Suprapubic skin (tissue), 4 donors: ENCODE results near the gene MAP4K3. TPM values are rescaled to one million over a fixed set of nuclear protein-coding genes. Genes with fewer than 3 reads are reported as not detected.

Experiments used
- DNase-seq, 2 donors: peaks; one replicate each; pipeline ENCODE4 v3.0.0-alpha.2; 2019; ENCODE audit warnings: low spot score in 2 of 2
- H3K27ac ChIP-seq: fragments of 200-600 bp; sonication (generic); one replicate; pipeline ENCODE4 v1.5.1; 2019
- H3K27me3 ChIP-seq: fragments of 200-600 bp; sonication (generic); one replicate; pipeline ENCODE4 v1.5.1; 2019
- H3K36me3 ChIP-seq: fragments of 200-600 bp; sonication (generic); one replicate; pipeline ENCODE4 v1.5.1; 2019
- H3K4me1 ChIP-seq: fragments of 200-600 bp; sonication (generic); one replicate; pipeline ENCODE4 v1.5.1; 2019
- H3K4me3 ChIP-seq: fragments of 200-600 bp; sonication (generic); one replicate; pipeline ENCODE4 v1.5.1; 2019; ENCODE audit warnings: mild to moderate bottlenecking
- H3K9me3 ChIP-seq: fragments of 200-600 bp; sonication (generic); one replicate; pipeline ENCODE4 v1.5.1; 2019
- EP300 ChIP-seq: sonication (generic); formaldehyde crosslinking; IDR thresholded peaks from one replicate; pipeline ENCODE4 v1.6.1; 2017; ENCODE audit warnings: antibody characterized with exemption
- POLR2A ChIP-seq, 2 donors: fragments of 450-650 bp; IDR thresholded peaks; one replicate each; pipeline ENCODE4 v1.6.1; 2017; ENCODE audit warnings: antibody characterized with exemption in 2 of 2, mild to moderate bottlenecking in 2 of 2, moderate library complexity in 2 of 2
- POLR2AphosphoS5 ChIP-seq, 3 donors: sonication (generic); formaldehyde crosslinking; IDR thresholded peaks; one replicate each; pipeline ENCODE4 v1.6.1; 2017; ENCODE audit warnings: antibody characterized with exemption in 3 of 3
- WGBS: methylation state at CpG from one replicate; pipeline ENCODE4 v1.1.5; 2018; 5-methylcytosine and 5-hydroxymethylcytosine counted together
- total RNA-seq, 4 donors: library from RNA; depleted of rRNA; stranded (reverse); fragments of >200 nt; gene quantifications; one replicate each; pipeline ENCODE4 v1.1.0, GENCODE V29; 2016
- TF ChIP-seq, protein P1 (sequence below), 2 donors: fragments of 200-600 bp in 1 of 2; fragments of 450-650 bp in 1 of 2; sonication (generic) in 1 of 2; IDR thresholded peaks; one replicate each; pipeline ENCODE4 v1.5.1; 2016 to 2019; ENCODE audit warnings: antibody characterized with exemption in 2 of 2, mild to moderate bottlenecking in 1 of 2, moderate library complexity in 1 of 2

MAP4K3 gene
- total RNA-seq, 4 donors from 2014 or later: 26.3 to 59.9 (median 37.8) TPM

DNA sequence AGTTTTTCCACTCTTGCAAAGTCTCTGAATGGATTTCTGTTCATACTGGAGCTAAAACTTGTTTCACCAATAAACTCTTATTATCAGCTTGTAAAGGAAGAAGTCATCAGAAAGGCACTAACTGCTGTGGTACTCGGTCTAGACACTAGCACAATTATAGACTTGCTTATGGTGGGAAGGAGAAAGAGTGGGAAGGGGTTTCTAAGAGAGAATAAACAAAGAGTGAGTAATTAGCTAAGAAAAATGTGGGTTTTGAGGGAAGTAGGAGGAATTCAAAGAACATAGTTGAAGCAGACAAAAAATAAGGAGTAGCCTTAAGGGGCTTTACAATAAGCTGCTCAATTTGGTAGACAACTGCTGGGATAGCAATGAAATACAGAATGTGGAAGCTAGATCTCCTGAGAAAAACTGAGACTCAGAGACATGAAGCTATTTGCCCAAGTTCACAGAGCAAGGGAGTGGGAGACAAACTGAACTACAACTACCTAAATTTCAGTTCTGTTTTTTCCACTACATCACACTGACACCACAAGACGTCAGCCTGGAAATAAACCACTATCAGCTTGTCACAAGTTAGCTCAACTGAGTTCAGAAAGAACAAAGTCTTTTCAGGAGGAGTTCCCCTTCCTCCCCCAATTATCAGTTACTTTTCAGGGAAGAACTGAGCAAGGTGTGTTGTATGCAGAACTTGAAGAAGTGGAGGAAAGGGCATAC lies 59.7 kb downstream of the MAP4K3 start:
- DNase-seq: no peak
- 60% methylated on average over 2 of the region's 2 CpGs for WGBS
- Histone ChIP-seq H3K4me1 (peaks cover 22% of the 10 kb centered on the region), H3K27ac (no peak overlapping the region), H3K9me3 (no peaks in the 10 kb centered on the region), H3K36me3 (peaks cover 12% of the 10 kb centered on the region), H3K27me3 (no peaks in the 10 kb centered on the region), H3K4me3 (no peak overlapping the region)
- no peak for TF ChIP-seq POLR2AphosphoS5 (IDR thresholded peaks at IDR 0.05)
- TF ChIP-seq EP300: no peak
- TF ChIP-seq POLR2A (IDR thresholded peaks at IDR 0.05): no peak
- TF ChIP-seq, protein P1, sequence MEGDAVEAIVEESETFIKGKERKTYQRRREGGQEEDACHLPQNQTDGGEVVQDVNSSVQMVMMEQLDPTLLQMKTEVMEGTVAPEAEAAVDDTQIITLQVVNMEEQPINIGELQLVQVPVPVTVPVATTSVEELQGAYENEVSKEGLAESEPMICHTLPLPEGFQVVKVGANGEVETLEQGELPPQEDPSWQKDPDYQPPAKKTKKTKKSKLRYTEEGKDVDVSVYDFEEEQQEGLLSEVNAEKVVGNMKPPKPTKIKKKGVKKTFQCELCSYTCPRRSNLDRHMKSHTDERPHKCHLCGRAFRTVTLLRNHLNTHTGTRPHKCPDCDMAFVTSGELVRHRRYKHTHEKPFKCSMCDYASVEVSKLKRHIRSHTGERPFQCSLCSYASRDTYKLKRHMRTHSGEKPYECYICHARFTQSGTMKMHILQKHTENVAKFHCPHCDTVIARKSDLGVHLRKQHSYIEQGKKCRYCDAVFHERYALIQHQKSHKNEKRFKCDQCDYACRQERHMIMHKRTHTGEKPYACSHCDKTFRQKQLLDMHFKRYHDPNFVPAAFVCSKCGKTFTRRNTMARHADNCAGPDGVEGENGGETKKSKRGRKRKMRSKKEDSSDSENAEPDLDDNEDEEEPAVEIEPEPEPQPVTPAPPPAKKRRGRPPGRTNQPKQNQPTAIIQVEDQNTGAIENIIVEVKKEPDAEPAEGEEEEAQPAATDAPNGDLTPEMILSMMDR (IDR thresholded peaks at IDR 0.05): no peak

DNA sequence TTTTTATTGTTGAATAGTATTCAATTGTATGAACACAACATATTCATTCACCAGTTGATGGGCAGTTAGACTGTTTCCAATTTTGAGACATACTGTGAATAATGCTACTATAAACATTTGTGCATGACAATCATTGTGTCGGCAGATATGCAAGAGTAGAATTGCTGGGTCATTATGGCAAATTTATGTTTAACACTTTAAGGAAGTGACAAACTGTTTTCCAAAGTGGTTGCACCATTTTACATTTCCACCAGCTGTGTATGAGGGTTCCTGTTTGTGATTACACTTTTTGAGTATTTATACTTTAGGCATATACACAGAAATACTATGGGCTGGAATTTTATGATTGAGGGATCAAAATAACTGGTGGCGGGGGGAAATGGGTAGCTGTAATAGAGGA lies 61.2 kb downstream of the MAP4K3 start:
- peaks cover 12% of the 10 kb centered on the region for H3K36me3 ChIP-seq
- WGBS: 90% methylated on average over 2 of the region's 2 CpGs
- H3K9me3 ChIP-seq: no peaks in the 10 kb centered on the region
- no peak for DNase-seq
- H3K27me3 ChIP-seq: no peaks in the 10 kb centered on the region
- TF ChIP-seq, protein P1 (IDR thresholded peaks at IDR 0.05): no peak
- no peak for TF ChIP-seq POLR2AphosphoS5 (IDR thresholded peaks at IDR 0.05)
- no peak overlapping the region for H3K4me3 ChIP-seq
- H3K27ac ChIP-seq: no peak overlapping the region
- peaks cover 22% of the 10 kb centered on the region for H3K4me1 ChIP-seq

DNA sequence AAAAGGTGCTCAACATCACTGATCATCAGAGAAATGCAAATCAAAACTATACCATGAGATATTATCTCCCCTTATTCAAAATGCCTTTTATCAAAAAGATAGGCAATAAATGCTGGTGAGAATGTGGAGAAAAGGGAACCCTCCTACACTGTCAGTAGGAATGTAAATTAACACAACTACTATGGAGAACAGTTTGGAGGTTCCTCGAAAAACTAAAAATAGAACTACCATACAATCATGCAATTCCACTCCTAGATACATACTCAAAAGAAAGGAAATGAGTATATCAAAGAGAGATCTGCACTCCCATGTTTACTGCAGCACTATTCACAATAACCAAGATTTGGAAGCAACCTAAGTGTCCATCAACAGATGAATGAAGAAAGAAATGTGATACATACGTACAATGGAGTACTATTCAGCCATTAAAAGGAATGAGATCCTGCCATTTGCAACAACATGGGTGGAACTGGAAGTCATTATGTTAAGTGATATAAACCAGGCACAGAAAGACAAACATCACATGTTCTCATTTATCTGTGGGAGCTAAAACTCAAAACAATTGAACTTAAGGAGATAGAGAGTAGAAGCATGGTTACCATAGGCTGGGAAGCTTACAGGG lies 63.8 kb downstream of the MAP4K3 start:
- Histone ChIP-seq H3K9me3 (no peaks in the 10 kb centered on the region), H3K27me3 (no peaks in the 10 kb centered on the region), H3K36me3 (peaks cover 12% of the 10 kb centered on the region), H3K4me3 (no peak overlapping the region), H3K27ac (no peak overlapping the region), H3K4me1 (no peaks in the 10 kb centered on the region)
- TF ChIP-seq, protein P1 (IDR thresholded peaks at IDR 0.05): no peak
- TF ChIP-seq EP300 (no peak), POLR2AphosphoS5 (IDR thresholded peaks at IDR 0.05) (no peak), POLR2A (IDR thresholded peaks at IDR 0.05) (no peak)
- no peak for DNase-seq
- 72% methylated on average over 2 of the region's 2 CpGs for WGBS

DNA sequence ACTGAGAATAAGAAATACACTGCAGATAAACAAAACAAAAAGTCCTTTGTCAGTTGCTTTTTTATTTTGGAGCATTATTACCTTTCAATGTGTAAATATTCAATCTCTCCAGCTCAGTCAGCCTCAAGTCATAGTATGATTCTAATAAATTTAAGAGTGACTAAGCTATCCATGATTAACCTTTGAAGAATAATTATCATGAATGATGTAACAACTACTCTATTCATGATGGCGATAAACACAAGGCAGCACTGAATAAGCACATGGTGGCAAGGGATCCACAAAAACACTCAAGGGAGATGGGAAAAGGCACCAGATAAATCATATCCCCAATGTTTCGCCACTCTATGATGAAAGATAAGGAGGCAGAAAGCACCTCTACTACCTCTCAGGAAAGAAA lies 67.0 kb downstream of the MAP4K3 start:
- H3K9me3 ChIP-seq: no peaks in the 10 kb centered on the region
- 94% methylated on average over 2 of the region's 2 CpGs for WGBS
- no peaks in the 10 kb centered on the region for H3K27me3 ChIP-seq
- no peak overlapping the region for H3K27ac ChIP-seq
- H3K4me1 ChIP-seq: no peaks in the 10 kb centered on the region
- TF ChIP-seq POLR2A (IDR thresholded peaks at IDR 0.05) (no peak), POLR2AphosphoS5 (IDR thresholded peaks at IDR 0.05) (no peak), EP300 (no peak)
- TF ChIP-seq, protein P1 (IDR thresholded peaks at IDR 0.05): no peak
- H3K4me3 ChIP-seq: no peak overlapping the region
- no peaks in the 10 kb centered on the region for H3K36me3 ChIP-seq
- no peak for DNase-seq

DNA sequence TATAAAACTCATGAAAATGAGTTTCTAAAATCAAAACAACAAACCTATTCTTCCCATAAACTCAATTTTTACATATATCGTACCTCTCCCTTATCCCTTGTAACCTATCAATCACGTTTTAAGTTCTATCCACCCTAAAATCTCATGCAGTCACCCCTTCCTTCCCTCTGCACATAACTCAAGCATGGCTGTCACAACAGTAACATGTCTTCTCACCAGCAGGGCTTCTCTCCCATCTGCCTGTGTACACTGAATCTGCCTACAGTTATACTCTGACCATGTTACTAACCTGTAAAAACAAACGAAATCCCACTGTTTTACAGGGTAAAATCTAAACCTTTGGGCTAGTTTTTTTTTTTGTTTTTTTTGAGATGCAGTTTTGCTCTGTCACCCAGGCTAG lies 68.2 kb downstream of the MAP4K3 start:
- WGBS: 68% methylated on average over 3 of the region's 3 CpGs
- DNase-seq: no peak

More for the DNA sequence above, 68.2 kb downstream of the MAP4K3 start:
- no peak for TF ChIP-seq POLR2AphosphoS5 (IDR thresholded peaks at IDR 0.05)
- no peak for TF ChIP-seq POLR2A (IDR thresholded peaks at IDR 0.05)
- TF ChIP-seq EP300: no peak
- TF ChIP-seq, protein P1 (IDR thresholded peaks at IDR 0.05): no peak
- Histone ChIP-seq H3K4me1 (no peaks in the 10 kb centered on the region), H3K9me3 (no peaks in the 10 kb centered on the region), H3K27me3 (no peaks in the 10 kb centered on the region), H3K4me3 (no peak overlapping the region), H3K36me3 (no peaks in the 10 kb centered on the region), H3K27ac (no peak overlapping the region)
